K562 (cell line): Measurements from ENCODE around the gene ATXN1. TPM values are rescaled to one million over a fixed set of nuclear protein-coding genes. Genes with fewer than 3 reads are reported as not detected.

Experiments used
- ARHGAP35 ChIP-seq: fragments of 450-650 bp; IDR thresholded peaks from 2 replicates; pipeline ENCODE4 v1.6.1; 2018; ENCODE audit not compliant: partially characterized antibody
- ARNT ChIP-seq, 2 experiments: fragments of 450-650 bp; IDR thresholded peaks; 2 replicates each; pipeline ENCODE4 v1.6.1; 2016; ENCODE audit warnings: mild to moderate bottlenecking in 1 of 2
- ASH1L ChIP-seq: fragments of 450-650 bp; IDR thresholded peaks from 2 replicates; pipeline ENCODE4 v1.6.1; 2018; ENCODE audit warnings: borderline replicate concordance, mild to moderate bottlenecking, low read depth; ENCODE audit not compliant: partially characterized antibody
- CBX8 ChIP-seq: fragments of 200-600 bp; sonication (generic); IDR thresholded peaks from 2 replicates; pipeline ENCODE4 v1.6.1; 2012; ENCODE audit warnings: borderline replicate concordance, mixed run types, low read depth, mild to moderate bottlenecking, moderate library complexity, mixed read lengths, low read length, control low read depth, inconsistent platforms; ENCODE audit not compliant: poor library complexity, severe bottlenecking; ENCODE audit errors: extremely low read depth
- EGR1 ChIP-seq: fragments of 450-650 bp; conservative IDR thresholded peaks from 2 replicates; pipeline ENCODE4 v1.6.1; 2017; ENCODE audit warnings: mild to moderate bottlenecking
- EP400 ChIP-seq: fragments of 450-650 bp; IDR thresholded peaks from 2 replicates; pipeline ENCODE4 v1.6.1; 2017; ENCODE audit warnings: antibody characterized with exemption, mild to moderate bottlenecking, moderate library complexity
- FOXP1 ChIP-seq: sonication (generic); formaldehyde crosslinking; IDR thresholded peaks from 2 replicates; pipeline ENCODE4 v1.8.0; 2022; ENCODE audit warnings: mild to moderate bottlenecking, missing genetic modification reagents
- HMGN3 ChIP-seq: IDR thresholded peaks from 2 replicates; pipeline ENCODE4 v1.6.1; 2011; ENCODE audit warnings: borderline replicate concordance, low read depth, mild to moderate bottlenecking, mixed read lengths, low read length; ENCODE audit not compliant: insufficient read length; ENCODE audit errors: extremely low read depth
- LCOR ChIP-seq: sonication (generic); formaldehyde crosslinking; IDR thresholded peaks from 2 replicates; pipeline ENCODE4 v1.8.0; 2022; ENCODE audit warnings: mild to moderate bottlenecking, missing genetic modification reagents
- MEIS2 ChIP-seq: fragments of 450-650 bp; IDR thresholded peaks from 2 replicates; pipeline ENCODE4 v1.6.1; 2014; ENCODE audit warnings: mild to moderate bottlenecking; ENCODE audit not compliant: partially characterized antibody
- PHB2 ChIP-seq: fragments of 450-650 bp; IDR thresholded peaks from 2 replicates; pipeline ENCODE4 v1.6.1; 2017; ENCODE audit warnings: low read depth
- RBBP5 ChIP-seq: fragments of 200-600 bp; sonication (generic); IDR thresholded peaks from 2 replicates; pipeline ENCODE4 v1.6.1; 2012; ENCODE audit warnings: borderline replicate concordance, mild to moderate bottlenecking, low read length, control low read depth, inconsistent platforms; ENCODE audit not compliant: insufficient read depth, poor library complexity, severe bottlenecking
- RCOR1 ChIP-seq, 2 experiments: IDR thresholded peaks; 2 replicates each; pipeline ENCODE4 v1.6.1; 2012; ENCODE audit warnings: low read depth in 2 of 2, low read length in 2 of 2, borderline replicate concordance in 1 of 2, improper control_type of control experiment in 1 of 2
- ZFPM2 ChIP-seq: fragments of 250-450 bp; sonication (Bioruptor Pico); IDR thresholded peaks from 2 replicates; pipeline ENCODE4 v1.5.1; 2022; ENCODE audit warnings: mild to moderate bottlenecking
- ZFX ChIP-seq: sonication (generic); formaldehyde crosslinking; IDR thresholded peaks from 2 replicates; pipeline ENCODE4 v1.8.0; 2022; ENCODE audit warnings: mild to moderate bottlenecking, missing genetic modification reagents, moderate library complexity
- ZNF24 ChIP-seq: fragments of 450-650 bp; IDR thresholded peaks from 2 replicates; pipeline ENCODE4 v1.6.1; 2016
- polyA plus RNA-seq, 8 experiments: library from polyadenylated mRNA; depleted of rRNA in 4 of 8; stranded (reverse) in 5 of 8; unstranded in 3 of 8; fragments of >200 nt; fragmentation: Nextera tagmentation in 2 of 8; fragmentation: Illumina TruSeq in 1 of 8; extraction: Ambion mirVana in 2 of 8; extraction: Trizol in 1 of 8; gene quantifications; 2 replicates each; pipeline versions ENCODE4 v1.2.1 to v1.2.3, GENCODE V29; 2011 to 2014; ENCODE audit warnings: inconsistent platforms in 1 of 8, missing spikeins in 1 of 8
- total RNA-seq, 7 experiments: library from RNA; depleted of rRNA in 6 of 7; stranded (reverse); fragments of >200 nt in 6 of 7; fragmentation: Illumina TruSeq in 2 of 7; extraction: Trizol in 2 of 7; gene quantifications; 2 replicates each; pipeline versions ENCODE4 v1.2.1 to v1.2.3, GENCODE V29; 2011 to 2021; ENCODE audit warnings: low replicate concordance in 1 of 7
- TF ChIP-seq, protein P1 (sequence below): fragments of 250-450 bp; sonication (Bioruptor Pico); IDR thresholded peaks from 2 replicates; pipeline ENCODE4 v1.5.0; 2022; ENCODE audit warnings: mild to moderate bottlenecking
- TF ChIP-seq, protein P2 (sequence below): sonication (generic); formaldehyde crosslinking; IDR thresholded peaks from 2 replicates; pipeline ENCODE4 v1.4.0; 2020; ENCODE audit warnings: mild to moderate bottlenecking, missing genetic modification reagents
- TF ChIP-seq, protein P3 (sequence below): fragments of 450-650 bp; IDR thresholded peaks from 2 replicates; pipeline ENCODE4 v1.6.1; 2016; ENCODE audit warnings: mild to moderate bottlenecking
- TF ChIP-seq, protein P4 (sequence below): fragments of 250-450 bp; sonication (Bioruptor Pico); IDR thresholded peaks from 2 replicates; pipeline ENCODE4 v1.8.0; 2021; ENCODE audit warnings: borderline replicate concordance, mild to moderate bottlenecking, moderate library complexity; ENCODE audit not compliant: poor library complexity, severe bottlenecking

The ATXN1 gene
- total and polyA plus RNA-seq, 9 of the 15 experiments (the other 6 are each of a cell fraction or from before 2014, with no cell fraction given): under 0.01 to 1.2 (median 0.58) TPM

GRCh38 chr6:16302721-16303552, 458.3 kb downstream of the ATXN1 start (continued):
- TF ChIP-seq, protein P1, sequence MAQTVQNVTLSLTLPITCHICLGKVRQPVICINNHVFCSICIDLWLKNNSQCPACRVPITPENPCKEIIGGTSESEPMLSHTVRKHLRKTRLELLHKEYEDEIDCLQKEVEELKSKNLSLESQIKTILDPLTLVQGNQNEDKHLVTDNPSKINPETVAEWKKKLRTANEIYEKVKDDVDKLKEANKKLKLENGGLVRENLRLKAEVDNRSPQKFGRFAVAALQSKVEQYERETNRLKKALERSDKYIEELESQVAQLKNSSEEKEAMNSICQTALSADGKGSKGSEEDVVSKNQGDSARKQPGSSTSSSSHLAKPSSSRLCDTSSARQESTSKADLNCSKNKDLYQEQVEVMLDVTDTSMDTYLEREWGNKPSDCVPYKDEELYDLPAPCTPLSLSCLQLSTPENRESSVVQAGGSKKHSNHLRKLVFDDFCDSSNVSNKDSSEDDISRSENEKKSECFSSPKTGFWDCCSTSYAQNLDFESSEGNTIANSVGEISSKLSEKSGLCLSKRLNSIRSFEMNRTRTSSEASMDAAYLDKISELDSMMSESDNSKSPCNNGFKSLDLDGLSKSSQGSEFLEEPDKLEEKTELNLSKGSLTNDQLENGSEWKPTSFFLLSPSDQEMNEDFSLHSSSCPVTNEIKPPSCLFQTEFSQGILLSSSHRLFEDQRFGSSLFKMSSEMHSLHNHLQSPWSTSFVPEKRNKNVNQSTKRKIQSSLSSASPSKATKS (CRISPR knock-in tag): no peak
- TF ChIP-seq ARNT (IDR thresholded peaks at IDR 0.05): no peak
- TF ChIP-seq CBX8: no peak
- no peak for TF ChIP-seq FOXP1
- TF ChIP-seq, protein P2, sequence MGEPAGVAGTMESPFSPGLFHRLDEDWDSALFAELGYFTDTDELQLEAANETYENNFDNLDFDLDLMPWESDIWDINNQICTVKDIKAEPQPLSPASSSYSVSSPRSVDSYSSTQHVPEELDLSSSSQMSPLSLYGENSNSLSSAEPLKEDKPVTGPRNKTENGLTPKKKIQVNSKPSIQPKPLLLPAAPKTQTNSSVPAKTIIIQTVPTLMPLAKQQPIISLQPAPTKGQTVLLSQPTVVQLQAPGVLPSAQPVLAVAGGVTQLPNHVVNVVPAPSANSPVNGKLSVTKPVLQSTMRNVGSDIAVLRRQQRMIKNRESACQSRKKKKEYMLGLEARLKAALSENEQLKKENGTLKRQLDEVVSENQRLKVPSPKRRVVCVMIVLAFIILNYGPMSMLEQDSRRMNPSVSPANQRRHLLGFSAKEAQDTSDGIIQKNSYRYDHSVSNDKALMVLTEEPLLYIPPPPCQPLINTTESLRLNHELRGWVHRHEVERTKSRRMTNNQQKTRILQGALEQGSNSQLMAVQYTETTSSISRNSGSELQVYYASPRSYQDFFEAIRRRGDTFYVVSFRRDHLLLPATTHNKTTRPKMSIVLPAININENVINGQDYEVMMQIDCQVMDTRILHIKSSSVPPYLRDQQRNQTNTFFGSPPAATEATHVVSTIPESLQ (CRISPR knock-in tag): no peak
- TF ChIP-seq RCOR1 (IDR thresholded peaks at IDR 0.05; ENCODE audit: borderline replicate concordance in 1 of 2, low read depth in 2 of 2, low read length in 2 of 2): no peak
- no peak for TF ChIP-seq ZFX (CRISPR knock-in tag)
- TF ChIP-seq ZFPM2 (CRISPR knock-in tag): no peak
- TF ChIP-seq LCOR (CRISPR knock-in tag): no peak
- TF ChIP-seq ASH1L: no peak
- TF ChIP-seq ZNF24: no peak
- TF ChIP-seq, protein P3, sequence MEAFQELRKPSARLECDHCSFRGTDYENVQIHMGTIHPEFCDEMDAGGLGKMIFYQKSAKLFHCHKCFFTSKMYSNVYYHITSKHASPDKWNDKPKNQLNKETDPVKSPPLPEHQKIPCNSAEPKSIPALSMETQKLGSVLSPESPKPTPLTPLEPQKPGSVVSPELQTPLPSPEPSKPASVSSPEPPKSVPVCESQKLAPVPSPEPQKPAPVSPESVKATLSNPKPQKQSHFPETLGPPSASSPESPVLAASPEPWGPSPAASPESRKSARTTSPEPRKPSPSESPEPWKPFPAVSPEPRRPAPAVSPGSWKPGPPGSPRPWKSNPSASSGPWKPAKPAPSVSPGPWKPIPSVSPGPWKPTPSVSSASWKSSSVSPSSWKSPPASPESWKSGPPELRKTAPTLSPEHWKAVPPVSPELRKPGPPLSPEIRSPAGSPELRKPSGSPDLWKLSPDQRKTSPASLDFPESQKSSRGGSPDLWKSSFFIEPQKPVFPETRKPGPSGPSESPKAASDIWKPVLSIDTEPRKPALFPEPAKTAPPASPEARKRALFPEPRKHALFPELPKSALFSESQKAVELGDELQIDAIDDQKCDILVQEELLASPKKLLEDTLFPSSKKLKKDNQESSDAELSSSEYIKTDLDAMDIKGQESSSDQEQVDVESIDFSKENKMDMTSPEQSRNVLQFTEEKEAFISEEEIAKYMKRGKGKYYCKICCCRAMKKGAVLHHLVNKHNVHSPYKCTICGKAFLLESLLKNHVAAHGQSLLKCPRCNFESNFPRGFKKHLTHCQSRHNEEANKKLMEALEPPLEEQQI: no peak
- no peak for TF ChIP-seq RBBP5
- no peak for TF ChIP-seq MEIS2
- 0 out of 2 replicates have a peak, but pooled peaks have one; percentile 37 for TF ChIP-seq EP400
- peak; percentile 18; the same call in 1 of the 2 replicates for TF ChIP-seq EGR1
- TF ChIP-seq PHB2: no peak
- TF ChIP-seq, protein P4, sequence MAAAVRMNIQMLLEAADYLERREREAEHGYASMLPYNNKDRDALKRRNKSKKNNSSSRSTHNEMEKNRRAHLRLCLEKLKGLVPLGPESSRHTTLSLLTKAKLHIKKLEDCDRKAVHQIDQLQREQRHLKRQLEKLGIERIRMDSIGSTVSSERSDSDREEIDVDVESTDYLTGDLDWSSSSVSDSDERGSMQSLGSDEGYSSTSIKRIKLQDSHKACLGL (CRISPR knock-in tag): no peak
- TF ChIP-seq HMGN3: peak; percentile 33
- TF ChIP-seq ARHGAP35: no peak
